ENCODE results near the gene USP21. TPM values are rescaled to one million over a fixed set of nuclear protein-coding genes. Genes with fewer than 3 reads are reported as not detected.

The USP21 gene
- total and polyA plus RNA-seq, 2 of the 13 experiments (the other 11 are each of a cell fraction or from before 2014, with no cell fraction given), result 10.1 to 33.1 TPM

DNA sequence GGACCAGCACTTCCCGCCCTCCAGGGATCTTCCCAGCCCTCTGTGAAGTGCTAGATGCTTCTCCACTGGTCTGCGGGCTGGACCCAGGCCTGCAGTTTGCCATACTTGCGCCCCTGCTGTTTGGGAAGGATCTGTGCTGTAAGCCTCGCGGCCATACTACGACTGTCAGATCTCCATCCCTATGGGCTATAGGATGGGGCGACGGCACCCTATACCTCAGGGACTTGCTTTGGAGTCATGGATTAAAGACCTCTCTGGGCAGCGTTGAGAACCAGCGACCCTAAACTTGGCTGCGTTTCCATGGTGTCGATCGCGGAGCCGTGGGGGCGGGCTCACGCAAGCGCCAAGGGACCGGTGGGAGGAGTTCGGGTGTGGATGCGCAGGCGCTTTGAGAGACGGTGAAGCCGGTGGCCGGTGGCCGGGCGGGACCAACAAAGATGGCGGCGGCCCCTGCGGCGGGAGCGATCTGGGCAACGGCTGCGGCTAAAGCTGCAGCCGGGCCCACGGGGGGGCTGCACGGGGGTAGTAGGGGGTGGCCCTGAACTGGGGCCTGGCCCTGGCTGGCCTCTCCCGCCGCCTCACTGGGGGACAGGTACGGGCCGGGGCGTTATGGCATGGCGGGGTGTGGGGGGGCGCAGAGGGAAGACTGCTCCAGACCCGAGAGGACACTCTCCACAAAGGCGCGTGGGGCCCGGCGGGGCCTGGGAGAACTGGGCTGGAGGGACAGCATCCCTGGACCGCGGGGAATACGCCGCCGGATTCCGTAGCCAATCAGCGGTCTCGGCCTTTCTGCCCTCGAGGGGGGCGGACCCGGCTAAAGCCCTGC is at the start of gene USP21 (continued):
- TF ChIP-seq, protein P1, sequence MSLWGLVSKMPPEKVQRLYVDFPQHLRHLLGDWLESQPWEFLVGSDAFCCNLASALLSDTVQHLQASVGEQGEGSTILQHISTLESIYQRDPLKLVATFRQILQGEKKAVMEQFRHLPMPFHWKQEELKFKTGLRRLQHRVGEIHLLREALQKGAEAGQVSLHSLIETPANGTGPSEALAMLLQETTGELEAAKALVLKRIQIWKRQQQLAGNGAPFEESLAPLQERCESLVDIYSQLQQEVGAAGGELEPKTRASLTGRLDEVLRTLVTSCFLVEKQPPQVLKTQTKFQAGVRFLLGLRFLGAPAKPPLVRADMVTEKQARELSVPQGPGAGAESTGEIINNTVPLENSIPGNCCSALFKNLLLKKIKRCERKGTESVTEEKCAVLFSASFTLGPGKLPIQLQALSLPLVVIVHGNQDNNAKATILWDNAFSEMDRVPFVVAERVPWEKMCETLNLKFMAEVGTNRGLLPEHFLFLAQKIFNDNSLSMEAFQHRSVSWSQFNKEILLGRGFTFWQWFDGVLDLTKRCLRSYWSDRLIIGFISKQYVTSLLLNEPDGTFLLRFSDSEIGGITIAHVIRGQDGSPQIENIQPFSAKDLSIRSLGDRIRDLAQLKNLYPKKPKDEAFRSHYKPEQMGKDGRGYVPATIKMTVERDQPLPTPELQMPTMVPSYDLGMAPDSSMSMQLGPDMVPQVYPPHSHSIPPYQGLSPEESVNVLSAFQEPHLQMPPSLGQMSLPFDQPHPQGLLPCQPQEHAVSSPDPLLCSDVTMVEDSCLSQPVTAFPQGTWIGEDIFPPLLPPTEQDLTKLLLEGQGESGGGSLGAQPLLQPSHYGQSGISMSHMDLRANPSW (CRISPR knock-in tag; IDR thresholded peaks at IDR 0.05; ENCODE audit: borderline replicate concordance), result no peak
- peak; percentile 59 for TF ChIP-seq HDAC1 (CRISPR knock-in tag; IDR thresholded peaks at IDR 0.05)
- no peak for TF ChIP-seq KLF9 (CRISPR knock-in tag; IDR thresholded peaks at IDR 0.05; ENCODE audit: low read depth)
- TF ChIP-seq SIN3B (IDR thresholded peaks at IDR 0.05; ENCODE audit: low read length), result peak; percentile 61; the same call in 1 of the 2 replicates
- TF ChIP-seq SAFB2 (CRISPR knock-in tag; IDR thresholded peaks at IDR 0.05; ENCODE audit: borderline replicate concordance, low read depth), result no peak; the same call in 1 of the 2 replicates
- no peak for TF ChIP-seq SIX4 (CRISPR knock-in tag; IDR thresholded peaks at IDR 0.05)
- TF ChIP-seq AGO2 (optimal IDR thresholded peaks at IDR 0.05; ENCODE audit: low read depth, low read length), result peak; percentile 90
- peak; percentile 94 for TF ChIP-seq RBFOX2 (IDR thresholded peaks at IDR 0.05; ENCODE audit: low read depth, low read length)
- peak; percentile 47; the same call in 1 of the 2 replicates for TF ChIP-seq ZFY (CRISPR knock-in tag; IDR thresholded peaks at IDR 0.05)
- TF ChIP-seq BORCS8-MEF2B (CRISPR knock-in tag; IDR thresholded peaks at IDR 0.05), result 0 out of 2 replicates have a peak, but pooled peaks have one; percentile 12
- 0 out of 2 replicates have a peak, but pooled peaks have one; percentile 20 for TF ChIP-seq RXRA (CRISPR knock-in tag; IDR thresholded peaks at IDR 0.05)
- TF ChIP-seq, protein P2, sequence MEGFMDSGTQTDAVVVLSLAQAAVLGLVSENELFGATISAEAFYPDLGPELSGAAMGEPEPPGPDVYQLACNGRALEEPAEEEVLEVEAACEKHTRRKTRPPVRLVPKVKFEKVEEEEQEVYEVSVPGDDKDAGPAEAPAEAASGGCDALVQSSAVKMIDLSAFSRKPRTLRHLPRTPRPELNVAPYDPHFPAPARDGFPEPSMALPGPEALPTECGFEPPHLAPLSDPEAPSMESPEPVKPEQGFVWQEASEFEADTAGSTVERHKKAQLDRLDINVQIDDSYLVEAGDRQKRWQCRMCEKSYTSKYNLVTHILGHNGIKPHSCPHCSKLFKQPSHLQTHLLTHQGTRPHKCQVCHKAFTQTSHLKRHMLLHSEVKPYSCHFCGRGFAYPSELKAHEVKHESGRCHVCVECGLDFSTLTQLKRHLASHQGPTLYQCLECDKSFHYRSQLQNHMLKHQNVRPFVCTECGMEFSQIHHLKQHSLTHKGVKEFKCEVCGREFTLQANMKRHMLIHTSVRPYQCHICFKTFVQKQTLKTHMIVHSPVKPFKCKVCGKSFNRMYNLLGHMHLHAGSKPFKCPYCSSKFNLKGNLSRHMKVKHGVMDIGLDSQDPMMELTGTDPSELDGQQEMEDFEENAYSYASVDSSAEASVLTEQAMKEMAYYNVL (CRISPR knock-in tag; IDR thresholded peaks at IDR 0.05; ENCODE audit: borderline replicate concordance), result no peak; the same call in 1 of the 2 replicates
- no peak for TF ChIP-seq ZNF550 (CRISPR knock-in tag; IDR thresholded peaks at IDR 0.05; ENCODE audit: borderline replicate concordance)
- TF ChIP-seq ZNF839 (CRISPR knock-in tag; IDR thresholded peaks at IDR 0.05; ENCODE audit: borderline replicate concordance), result no peak
- peak in 1 of 2 experiments; percentile 58; a peak in 1 of 4 replicates for TF ChIP-seq KLF16 (CRISPR knock-in tag; IDR thresholded peaks at IDR 0.05)
- no peak for TF ChIP-seq ZNF256 (CRISPR knock-in tag; conservative IDR thresholded peaks at IDR 0.05)
- TF ChIP-seq, protein P3, sequence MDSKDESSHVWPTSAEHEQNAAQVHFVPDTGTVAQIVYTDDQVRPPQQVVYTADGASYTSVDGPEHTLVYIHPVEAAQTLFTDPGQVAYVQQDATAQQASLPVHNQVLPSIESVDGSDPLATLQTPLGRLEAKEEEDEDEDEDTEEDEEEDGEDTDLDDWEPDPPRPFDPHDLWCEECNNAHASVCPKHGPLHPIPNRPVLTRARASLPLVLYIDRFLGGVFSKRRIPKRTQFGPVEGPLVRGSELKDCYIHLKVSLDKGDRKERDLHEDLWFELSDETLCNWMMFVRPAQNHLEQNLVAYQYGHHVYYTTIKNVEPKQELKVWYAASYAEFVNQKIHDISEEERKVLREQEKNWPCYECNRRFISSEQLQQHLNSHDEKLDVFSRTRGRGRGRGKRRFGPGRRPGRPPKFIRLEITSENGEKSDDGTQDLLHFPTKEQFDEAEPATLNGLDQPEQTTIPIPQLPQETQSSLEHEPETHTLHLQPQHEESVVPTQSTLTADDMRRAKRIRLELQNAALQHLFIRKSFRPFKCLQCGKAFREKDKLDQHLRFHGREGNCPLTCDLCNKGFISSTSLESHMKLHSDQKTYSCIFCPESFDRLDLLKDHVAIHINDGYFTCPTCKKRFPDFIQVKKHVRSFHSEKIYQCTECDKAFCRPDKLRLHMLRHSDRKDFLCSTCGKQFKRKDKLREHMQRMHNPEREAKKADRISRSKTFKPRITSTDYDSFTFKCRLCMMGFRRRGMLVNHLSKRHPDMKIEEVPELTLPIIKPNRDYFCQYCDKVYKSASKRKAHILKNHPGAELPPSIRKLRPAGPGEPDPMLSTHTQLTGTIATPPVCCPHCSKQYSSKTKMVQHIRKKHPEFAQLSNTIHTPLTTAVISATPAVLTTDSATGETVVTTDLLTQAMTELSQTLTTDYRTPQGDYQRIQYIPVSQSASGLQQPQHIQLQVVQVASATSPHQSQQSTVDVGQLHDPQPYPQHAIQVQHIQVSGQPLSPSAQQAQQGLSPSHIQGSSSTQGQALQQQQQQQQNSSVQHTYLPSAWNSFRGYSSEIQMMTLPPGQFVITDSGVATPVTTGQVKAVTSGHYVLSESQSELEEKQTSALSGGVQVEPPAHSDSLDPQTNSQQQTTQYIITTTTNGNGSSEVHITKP (CRISPR knock-in tag; IDR thresholded peaks at IDR 0.05; ENCODE audit: low read depth), result no peak
- TF ChIP-seq ZNF34 (CRISPR knock-in tag; IDR thresholded peaks at IDR 0.05; ENCODE audit: borderline replicate concordance), result 0 out of 2 replicates have a peak, but pooled peaks have one; percentile 73
- TF ChIP-seq ASH2L (IDR thresholded peaks at IDR 0.05; ENCODE audit: insufficient read length, low read depth, low read length), result peak; percentile 77
- peak; percentile 83 for TF ChIP-seq PHF8 (CRISPR knock-in tag; IDR thresholded peaks at IDR 0.05)
